ENCODE results near the gene OR2AG1.
"Not testable (repeated sequence)": the region's sequence is repeated elsewhere in the genome, so short reads cannot be mapped to it uniquely, and the experiment has no call there.

OR2AG1 gene

DNA sequence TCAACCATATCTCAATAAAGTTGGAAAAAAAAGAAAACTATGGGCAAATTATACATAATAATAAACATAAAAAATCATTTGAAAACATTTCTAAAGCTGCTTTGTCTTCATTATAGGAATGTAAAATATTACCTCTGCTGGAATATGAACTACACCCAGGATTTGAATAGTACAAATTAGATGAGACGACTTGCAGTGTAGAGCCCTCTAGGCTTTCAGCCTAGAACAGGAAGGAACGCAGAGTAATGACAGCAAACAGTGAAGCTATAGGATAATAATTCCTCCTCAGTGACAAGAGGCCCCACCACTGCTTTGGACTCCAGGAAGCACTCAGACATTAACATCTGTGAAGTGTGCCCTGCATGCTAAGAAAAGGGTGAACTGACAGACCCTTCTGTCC, 7.7 kb downstream of the OR2AG1 start:
- DNase-seq (ENCODE audit: low read depth in 3 of 3) = no peak

DNA sequence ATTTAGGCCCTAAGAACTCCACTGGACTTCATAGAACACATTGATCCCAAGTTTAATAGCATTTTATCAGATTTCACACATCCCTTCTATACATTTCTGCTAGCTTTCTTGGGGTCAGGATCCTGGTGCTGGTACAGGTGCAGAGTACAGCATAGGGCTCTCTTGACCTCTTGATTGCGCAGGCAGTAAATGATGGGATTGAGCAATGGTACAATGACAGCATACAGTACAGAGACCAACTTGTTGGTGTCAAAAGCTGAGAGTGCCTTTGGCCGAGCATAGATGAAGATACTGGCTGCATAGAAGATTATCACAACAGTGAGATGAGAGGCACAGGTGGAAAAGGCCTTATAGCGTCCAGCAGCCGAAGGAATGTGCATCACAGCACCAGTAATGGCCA, 11.8 kb downstream of the OR2AG1 start:
- no peak for DNase-seq (ENCODE audit: low read depth in 3 of 3)

DNA sequence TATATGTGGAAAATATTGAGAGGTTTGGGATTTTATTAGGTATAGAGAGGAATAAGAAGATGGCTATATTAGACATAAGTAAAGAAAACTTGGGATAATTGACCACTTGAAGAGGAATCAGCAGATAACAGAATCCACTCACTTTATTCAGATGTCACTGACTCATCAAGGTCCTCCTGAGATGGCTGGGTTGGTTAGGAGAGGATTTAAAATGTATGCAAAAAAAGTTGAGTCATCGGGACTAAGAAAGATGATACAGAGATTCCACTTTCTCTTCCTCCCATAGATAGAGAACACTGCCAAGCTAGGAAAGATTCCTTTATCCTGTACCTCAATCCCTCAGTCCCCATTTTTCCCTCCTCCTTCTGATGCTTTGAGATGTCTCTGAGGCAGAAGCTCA, 16.6 kb downstream of the OR2AG1 start, which contains the start of gene OR6A2:
TSS of gene OR6A2 (minus strand) at position 288 of the 400 bp plus-strand sequence. CDS start 3,981 bp downstream, outside the sequence.
- DNase-seq (ENCODE audit: low read depth in 3 of 3) = no peak

DNA sequence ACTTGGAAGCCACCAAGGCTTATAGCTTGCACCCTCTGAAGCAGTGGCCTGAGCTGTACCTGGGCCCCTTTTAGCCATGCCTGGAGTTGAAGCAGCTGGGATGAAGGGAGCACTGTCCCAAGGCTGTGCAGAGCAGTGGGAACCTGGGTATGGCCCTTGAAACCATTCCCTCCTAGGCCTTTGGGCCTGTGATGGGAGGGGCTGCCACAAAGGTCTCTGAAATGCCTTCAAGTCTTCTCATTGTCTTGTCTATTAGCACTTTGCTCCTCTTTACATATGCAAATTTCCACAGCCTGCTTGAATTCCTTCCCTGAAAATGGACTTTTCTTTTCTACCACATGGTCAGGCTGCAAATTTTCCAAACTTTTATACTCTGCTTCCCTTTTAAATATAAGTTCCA, 18.3 kb downstream of the OR2AG1 start:
- DNase-seq (ENCODE audit: low read depth in 3 of 3) = not testable (repeated sequence)

DNA sequence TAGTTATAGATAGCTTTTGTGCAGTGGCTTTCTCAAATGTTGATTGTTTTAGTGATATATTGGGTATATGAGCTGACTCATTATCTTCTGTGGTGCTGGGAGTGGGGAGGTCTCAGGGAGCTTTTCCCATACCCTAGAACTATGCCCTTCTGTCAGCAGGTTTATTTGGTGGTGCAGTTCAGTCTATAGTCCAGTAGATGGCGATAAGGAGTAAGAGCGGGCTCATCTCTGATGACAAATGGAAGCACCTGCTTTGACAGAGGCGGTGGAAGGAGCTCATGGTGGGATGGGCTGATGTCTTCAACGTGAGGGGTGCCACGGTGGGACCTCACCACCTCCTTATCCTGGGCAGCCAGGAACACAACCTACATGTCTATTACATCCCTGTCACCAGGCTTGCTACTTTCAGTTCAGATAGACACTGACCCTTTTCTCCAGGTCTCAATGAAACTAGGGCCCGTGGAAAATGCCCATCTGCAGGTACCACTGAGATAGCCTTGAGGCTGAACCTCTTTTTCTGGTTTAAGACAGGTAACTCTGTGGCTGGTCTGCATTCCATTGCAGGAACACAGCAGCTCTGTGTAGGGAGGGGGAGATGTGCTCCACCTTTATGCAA, 29.7 kb downstream of the OR2AG1 start:
- DNase-seq (ENCODE audit: low read depth in 3 of 3) = peak in 1 of 3 experiments; percentile 12

DNA sequence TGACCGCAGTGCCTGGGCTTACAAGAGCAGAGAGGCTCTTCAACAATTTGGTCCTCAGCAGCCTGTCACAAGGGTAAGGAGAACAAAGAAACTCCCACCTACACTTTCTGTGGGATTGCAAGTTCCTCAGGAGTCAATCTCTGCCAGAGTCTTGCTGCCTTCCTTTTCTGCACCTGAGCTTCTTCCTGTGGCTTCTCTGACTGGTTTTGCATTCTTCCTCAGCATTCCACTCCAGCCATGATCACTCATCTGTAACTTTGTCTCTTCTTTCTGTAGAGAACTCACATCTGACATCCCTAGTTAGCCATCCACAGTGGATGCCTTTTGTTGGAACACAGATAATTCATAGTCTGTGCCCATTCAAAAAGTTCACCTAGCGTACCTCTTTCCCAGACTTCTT, 30.8 kb downstream of the OR2AG1 start:
- DNase-seq (ENCODE audit: low read depth in 3 of 3) = no peak

DNA sequence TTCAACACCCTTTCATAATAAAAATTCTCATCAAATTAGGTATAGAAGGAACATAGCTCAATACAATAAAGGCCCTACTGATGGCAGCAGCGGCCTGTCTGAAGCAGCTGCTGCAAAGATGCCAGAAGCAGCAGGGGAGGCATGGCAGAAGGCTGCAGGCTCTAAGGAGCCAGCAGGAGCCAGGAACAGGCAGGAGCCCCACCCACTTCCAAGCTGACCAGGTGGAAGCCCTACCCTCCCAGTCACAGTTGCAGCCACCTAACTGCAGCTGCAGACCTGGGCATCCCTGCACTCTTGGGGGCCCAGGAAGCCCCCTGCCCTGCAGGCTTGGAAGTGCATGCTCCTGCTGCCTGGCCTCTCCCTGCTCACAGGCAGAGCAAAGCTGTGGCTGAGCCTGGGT, 34.9 kb downstream of the OR2AG1 start:
- no peak for DNase-seq (ENCODE audit: low read depth in 3 of 3)

DNA sequence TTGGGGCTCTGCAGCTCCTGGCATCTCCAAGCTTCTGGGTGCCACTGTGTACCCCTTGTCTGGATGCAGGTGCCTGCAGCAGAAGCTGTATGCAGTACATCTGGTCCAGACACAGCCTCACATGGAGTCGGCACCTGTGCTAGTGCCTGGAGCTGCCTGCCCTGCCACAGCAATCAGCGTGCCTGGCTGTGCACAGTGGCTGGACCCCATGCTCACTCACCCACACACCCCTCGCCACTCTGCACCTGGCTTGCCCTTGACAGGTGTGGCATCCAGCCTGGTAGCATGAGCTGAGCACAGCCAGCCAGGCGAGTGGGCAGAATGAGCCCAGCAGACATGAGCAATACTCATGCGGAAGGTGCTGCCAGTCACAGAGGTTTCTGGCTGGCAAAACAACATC, 36.1 kb downstream of the OR2AG1 start:
- DNase-seq (ENCODE audit: low read depth in 3 of 3) = no peak

DNA sequence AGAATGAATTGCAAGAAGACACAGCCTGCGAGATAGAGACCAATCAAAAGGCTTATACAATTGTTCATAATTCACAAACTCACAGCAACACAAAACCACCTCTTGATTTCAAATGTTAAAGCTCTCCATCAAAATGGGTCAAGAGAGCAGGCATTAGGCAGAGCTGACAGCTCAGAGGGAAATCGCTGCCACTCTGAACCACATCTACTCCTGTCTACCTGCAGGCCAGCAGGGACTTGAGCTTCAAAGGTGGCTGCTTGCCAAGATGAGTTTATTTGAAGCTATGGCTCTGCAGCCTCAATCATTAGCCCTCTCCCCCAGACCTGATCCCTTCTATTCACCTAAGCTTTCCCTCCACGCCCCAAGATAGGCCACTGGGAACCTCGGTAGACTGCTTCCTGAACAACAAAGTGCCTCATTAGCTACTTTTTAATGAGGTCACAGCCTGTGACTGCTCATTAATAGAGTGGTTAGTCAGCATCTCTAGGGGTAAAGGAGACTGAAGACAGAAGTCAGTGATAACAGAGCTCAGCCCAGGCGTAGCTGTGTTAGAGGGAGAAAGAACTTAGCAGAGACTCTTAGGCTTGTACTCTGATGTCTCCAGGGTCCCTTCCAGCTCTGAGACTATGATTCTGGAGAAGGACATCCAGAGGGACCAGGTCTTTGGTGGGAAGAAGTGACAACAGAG, 41.5 kb downstream of the OR2AG1 start:
- DNase-seq (ENCODE audit: low read depth in 3 of 3) = no peak

DNA sequence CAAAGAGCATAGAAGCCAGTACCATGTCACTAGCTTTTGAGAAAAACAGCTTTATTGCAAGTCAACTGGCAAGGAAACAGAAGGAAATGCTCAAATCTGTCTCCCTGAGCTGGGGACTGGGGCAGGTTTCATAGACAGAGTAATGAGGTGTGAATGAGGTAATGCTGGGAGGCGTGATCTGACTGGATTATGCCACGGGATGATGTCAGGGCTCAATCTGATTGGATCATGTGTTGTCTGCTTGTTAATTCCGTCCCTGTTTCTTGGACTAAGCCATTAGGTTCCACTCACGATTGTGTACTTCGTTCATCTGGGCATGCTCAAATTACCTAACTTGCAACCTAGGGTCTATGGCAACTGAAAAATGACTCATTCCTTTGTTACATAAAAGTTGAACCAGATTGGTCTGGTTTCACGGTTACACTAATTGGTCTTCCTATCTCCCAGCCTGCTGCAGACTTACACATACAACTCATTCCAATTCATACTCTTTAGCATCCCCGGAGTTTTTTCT, 42.5 kb downstream of the OR2AG1 start:
- DNase-seq (ENCODE audit: low read depth in 3 of 3) = no peak

DNA sequence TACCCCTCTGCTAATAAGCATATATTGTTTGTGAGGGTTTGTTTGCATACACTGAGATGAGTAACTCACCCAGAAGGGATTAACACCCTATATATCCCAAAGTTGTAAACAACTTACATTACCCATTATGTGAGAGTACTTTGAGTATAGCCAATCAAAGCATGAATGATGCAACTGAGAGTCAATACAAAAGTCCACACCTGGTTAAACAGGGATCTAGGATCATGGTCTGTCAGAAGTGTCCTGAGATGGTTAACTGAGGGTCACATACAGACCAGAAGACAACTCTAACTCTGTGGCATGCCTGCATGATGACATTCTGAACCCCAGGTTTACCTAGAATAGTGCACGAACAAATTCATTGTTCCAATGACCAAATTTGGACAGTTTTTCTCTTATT, 45.3 kb downstream of the OR2AG1 start:
- DNase-seq (ENCODE audit: low read depth in 3 of 3) = no peak

DNA sequence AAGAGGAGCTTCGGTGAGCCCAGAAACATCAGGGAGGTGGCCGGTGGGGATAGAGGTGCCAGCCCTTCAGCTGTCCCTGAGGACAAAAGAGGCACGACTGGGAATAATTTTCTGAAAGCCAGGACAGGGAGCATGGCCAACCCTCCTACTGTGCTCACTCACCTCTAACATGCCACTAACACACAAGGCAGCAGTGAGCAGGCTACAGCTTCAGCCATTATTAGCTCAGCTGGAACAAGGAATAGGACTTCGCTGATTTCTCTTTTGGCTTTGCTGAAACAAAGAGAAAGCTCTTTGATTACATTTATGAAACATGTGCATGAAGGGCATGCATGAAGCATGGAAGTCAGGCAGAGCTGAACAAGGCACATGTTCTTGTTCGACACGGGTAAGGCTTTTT, 50.5 kb downstream of the OR2AG1 start:
- DNase-seq (ENCODE audit: low read depth in 3 of 3) = no peak

DNA sequence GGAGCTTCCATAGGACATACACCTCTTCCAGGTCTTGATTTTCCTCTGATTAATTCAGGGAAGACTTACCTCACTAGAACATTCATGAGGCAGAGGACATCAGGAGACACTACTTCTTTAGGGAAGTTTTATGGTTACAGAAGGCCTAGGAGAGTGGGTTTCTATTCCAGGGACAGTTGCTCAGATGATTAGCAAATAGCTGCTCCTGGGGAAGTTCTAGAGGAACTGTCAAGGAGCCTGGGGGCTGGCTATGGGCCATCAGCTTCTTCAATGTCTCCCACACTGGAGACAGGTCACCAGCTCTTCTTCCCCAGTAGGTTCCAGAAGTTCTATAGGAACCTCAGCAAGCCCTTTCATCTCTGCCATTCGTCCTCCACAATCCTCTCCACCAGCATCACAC, 51.2 kb downstream of the OR2AG1 start:
- no peak for DNase-seq (ENCODE audit: low read depth in 3 of 3)

All from stimulated activated CD4-positive, alpha-beta T cell treated with anti-CD3 and anti-CD28 coated beads, TNF-alpha, amount 100 ng/mL, for 4 hours (primary cell).